Peyer's patch (tissue), 4 donors: Measurements from ENCODE around the gene TOPBP1.

Source experiments
- CTCF ChIP-seq, 6 experiments: fragments of 450-650 bp in 4 of 6; fragments of 200-600 bp in 2 of 6; sonication (generic) in 1 of 6; IDR thresholded peaks; one replicate each; pipeline ENCODE4 v1.5.1; 2017 to 2019; ENCODE audit warnings: antibody characterized with exemption in 6 of 6, mild to moderate bottlenecking in 3 of 6, moderate library complexity in 1 of 6
- POLR2A ChIP-seq, 2 donors: fragments of 450-650 bp; IDR thresholded peaks; one replicate each; pipeline ENCODE4 v1.5.1; 2017; ENCODE audit warnings: antibody characterized with exemption in 2 of 2, mild to moderate bottlenecking in 2 of 2, moderate library complexity in 2 of 2

- TF ChIP-seq CTCF (IDR thresholded peaks at IDR 0.05), result no peak
- TF ChIP-seq POLR2A (IDR thresholded peaks at IDR 0.05), result no peak
These were observed 29.7 kb upstream of the TOPBP1 start for GRCh38 chr3:133691273-133692107.
